ENCODE measurements around the gene TRIM8. TPM values are rescaled to one million over a fixed set of nuclear protein-coding genes. Genes with fewer than 3 reads are reported as not detected.

The TRIM8 gene
- total and polyA plus RNA-seq, 2 of the 8 experiments (the other 6 are each of a cell fraction or from before 2014, with no cell fraction given) = 24.9 to 38.8 TPM

GRCh38 chr10:102673819-102674511 is 29.7 kb downstream of the TRIM8 start:
- ChIA-PET POLR2A (ENCODE audit: partially characterized antibody) (interaction anchor here (0.7 to 4.2 kb wide), 7 partner anchors 8 to 69 kb away, joined by 3 to 22 read pairs (median 5); partner anchors contain the start of genes ARL3 and SFXN2), CTCF (ENCODE audit: partially characterized antibody) (interaction anchor here (0.6 to 13.0 kb wide), 8 partner anchors 10 to 250 kb away, joined by 3 to 102 read pairs (median 14); partner anchors contain the start of genes ARL3, SFXN2 and TRIM8)
- Histone ChIP-seq H2AK5ac (ENCODE audit: low read depth, low read length) (no peak overlapping the region), H3K4ac (replicated peaks; ENCODE audit: insufficient read length, low read depth, low read length) (no peak overlapping the region), H3K18ac (ENCODE audit: extremely low read depth, low read length) (0 out of 2 replicates have a peak overlapping the region, but pooled peaks have one; percentile 9), H3K9me3 (ENCODE audit: insufficient read depth in 2 of 2, low read depth in 1 of 2, low read length in 1 of 2) (no peaks in the 10 kb centered on the region), H4K5ac (ENCODE audit: insufficient read length, low read depth, low read length) (no peak overlapping the region), H3K27ac (ENCODE audit: low read depth, low read length) (no peak overlapping the region), H2BK15ac (ENCODE audit: low read length) (no peak overlapping the region), H4K91ac (replicated peaks; ENCODE audit: insufficient read length, low read length) (no peak overlapping the region), H3K4me2 (ENCODE audit: insufficient read depth in 1 of 2, low read depth in 2 of 2, low read length in 2 of 2) (peak overlapping the region; percentile 59 to 64), H4K8ac (ENCODE audit: extremely low read depth, insufficient read depth, low read length) (no peak overlapping the region), H3K36me3 (ENCODE audit: control insufficient read depth in 2 of 4, insufficient read depth in 4 of 4, low read length in 3 of 4) (no peaks in the 10 kb centered on the region), H3K56ac (replicated peaks; ENCODE audit: insufficient read length, low read depth, low read length) (no peak overlapping the region), H2BK12ac (ENCODE audit: low read depth, low read length) (0 out of 2 replicates have a peak overlapping the region, but pooled peaks have one; percentile 63), H2BK5ac (ENCODE audit: low read depth, low read length) (no peak overlapping the region), H3K79me1 (ENCODE audit: low read depth, low read length) (no peaks in the 10 kb centered on the region), H3K4me1 (replicated peaks in 1 of 4; ENCODE audit: control insufficient read depth in 3 of 4, insufficient read depth in 4 of 4, low read length in 3 of 4) (peaks cover 35 to 61% (median 38%) of the 10 kb centered on the region in 4 experiments), H2BK120ac (replicated peaks; ENCODE audit: low read depth, low read length) (no peak overlapping the region), H3K9ac (replicated peaks in 1 of 4; ENCODE audit: extremely low read depth in 1 of 4, low read depth in 3 of 4, low read length in 3 of 4) (peak overlapping the region in 1 of 4 experiments; percentile 13; a peak in 1 of 7 replicates), H3K79me2 (ENCODE audit: control insufficient read depth in 1 of 2, insufficient read depth in 2 of 2, low read length in 2 of 2) (no peaks in the 10 kb centered on the region), H3K14ac (ENCODE audit: insufficient read length) (no peak overlapping the region), H3K27me3 (replicated peaks in 1 of 4; ENCODE audit: control insufficient read depth in 3 of 4, extremely low read depth in 1 of 4, insufficient read depth in 3 of 4, low read length in 3 of 4) (no peaks in the 10 kb centered on the region), H4K20me1 (replicated peaks in 1 of 2; ENCODE audit: control insufficient read depth in 1 of 2, insufficient read depth in 2 of 2, low read length in 2 of 2) (no peaks in the 10 kb centered on the region), H3K4me3 (ENCODE audit: extremely low read depth in 1 of 4, insufficient read depth in 2 of 4, low read depth in 3 of 4, low read length in 4 of 4) (peak overlapping the region in 1 of 4 experiments; percentile 35; a peak in 2 of 8 replicates), H3K23me2 (ENCODE audit: low read depth, low read length) (no peaks in the 10 kb centered on the region), H2AFZ (ENCODE audit: low read length) (0 out of 2 replicates have a peak overlapping the region, but pooled peaks have one; percentile 2), H2BK20ac (ENCODE audit: low read length) (0 out of 2 replicates have a peak overlapping the region, but pooled peaks have one; percentile 26), H3K23ac (ENCODE audit: insufficient read length) (no peak overlapping the region)
- no peak for DNase-seq (ENCODE audit: low read depth in 1 of 2, low spot score in 2 of 2)
- 56% methylated on average over 19 of the region's 19 CpGs; no CpG with 5 or more reads in 1 of the 2 experiments for WGBS, 2 experiments (ENCODE audit: extremely low coverage in 1 of 2, insufficient coverage in 1 of 2, insufficient read length in 1 of 2, insufficient replicate concordance in 2 of 2, low coverage in 1 of 2, low lambda C conversion rate in 2 of 2, missing lambda C conversion rate in 1 of 2)
- no peak for FAIRE-seq
- TF ChIP-seq RBBP5 (IDR thresholded peaks at IDR 0.05; ENCODE audit: borderline replicate concordance, low read depth, low read length) = no peak
- no peak for TF ChIP-seq CBX5 (IDR thresholded peaks at IDR 0.05; ENCODE audit: low read depth, low read length)
- peak; percentile 43; the same call in 1 of the 2 replicates for TF ChIP-seq RFX5 (IDR thresholded peaks at IDR 0.05; ENCODE audit: borderline replicate concordance, low read depth, low read length)
